B cell (primary cell): ENCODE measurements around the gene JAML. TPM values are rescaled to one million over a fixed set of nuclear protein-coding genes. Genes with fewer than 3 reads are reported as not detected.
A peak's percentile ranks its signal among the peaks of the same experiment; 100 is the strongest.

Experiments used
- ATAC-seq: fragments of 200-7000 bp; cut with Tn5 transposase; one replicate; pipeline ENCODE4 v1.10.0; 2021; ENCODE audit warnings: low read depth, mild to moderate bottlenecking, moderate number of reproducible peaks, moderate library complexity
- CTCF ChIA-PET: fragments of 350-600 bp; sonication (Branson Sonifier 250); formaldehyde crosslinking; loops from one replicate; lab custom pipeline; 2021; ENCODE audit warnings: antibody characterized with exemption, inconsistent platforms; lab: Charles Lee
- POLR2A ChIA-PET: fragments of 350-600 bp; sonication (Branson Sonifier 250); formaldehyde crosslinking; loops from one replicate; lab custom pipeline; 2021; ENCODE audit warnings: antibody characterized with exemption; lab: Charles Lee
- DNase-seq: peaks from one replicate; pipeline ENCODE4 v3.0.0; 2013
- H2AFZ ChIP-seq: 2 replicates; pipeline ENCODE4 v1.6.1; 2012; ENCODE audit warnings: mild to moderate bottlenecking, low read depth, low read length; ENCODE audit not compliant: insufficient read depth, poor library complexity, severe bottlenecking
- H3K27ac ChIP-seq, 2 donors: 1 replicate in 1 of 2; 2 replicates in 1 of 2; pipeline ENCODE4 v1.5.1; 2012 to 2013; ENCODE audit warnings: low read length in 2 of 2, mild to moderate bottlenecking in 2 of 2, moderate library complexity in 1 of 2
- H3K27me3 ChIP-seq, 4 experiments: fragments of 200-600 bp in 1 of 4; sonication (generic) in 1 of 4; replicated peaks in 1 of 4; 1 replicate in 2 of 4; 2 replicates in 2 of 4; pipeline versions ENCODE4 v1.6.1 to v1.7.0; 2013 to 2016; ENCODE audit warnings: low read length in 3 of 4, mild to moderate bottlenecking in 2 of 4, mixed read lengths in 1 of 4, moderate library complexity in 1 of 4; ENCODE audit not compliant: insufficient read depth in 4 of 4, control insufficient read depth in 3 of 4; ENCODE audit errors: control extremely low read depth in 1 of 4
- H3K36me3 ChIP-seq, 2 experiments: replicated peaks in 1 of 2; 1 replicate in 1 of 2; 2 replicates in 1 of 2; pipeline versions ENCODE4 v1.6.1 to v1.7.1; 2013; ENCODE audit warnings: low read length in 1 of 2; ENCODE audit not compliant: insufficient read depth in 2 of 2, control insufficient read depth in 1 of 2; ENCODE audit errors: control extremely low read depth in 1 of 2, extremely low read depth in 1 of 2
- H3K4me1 ChIP-seq, 2 donors: fragments of 200-600 bp in 1 of 2; sonication (generic) in 1 of 2; 1 replicate in 1 of 2; 2 replicates in 1 of 2; pipeline versions ENCODE4 v1.5.1 to v1.6.1; 2013 to 2017; ENCODE audit warnings: low read length in 2 of 2; ENCODE audit not compliant: control insufficient read depth in 2 of 2, insufficient read depth in 2 of 2
- H3K4me2 ChIP-seq: replicated peaks from 2 replicates; pipeline ENCODE3; 2012; ENCODE audit warnings: mild to moderate bottlenecking, low read depth, low read length; ENCODE audit not compliant: poor library complexity, severe bottlenecking
- H3K4me3 ChIP-seq, 5 experiments: fragments of 200-600 bp in 1 of 5; sonication (generic) in 1 of 5; 1 replicate in 3 of 5; 2 replicates in 2 of 5; pipeline versions ENCODE4 v1.5.1 to v1.7.0; 2011 to 2016; ENCODE audit warnings: low read length in 4 of 5, mild to moderate bottlenecking in 4 of 5, low read depth in 2 of 5, control low read depth in 1 of 5, moderate library complexity in 1 of 5; ENCODE audit not compliant: insufficient read depth in 1 of 5; ENCODE audit errors: control extremely low read depth in 1 of 5, extremely low read depth in 1 of 5
- H3K79me2 ChIP-seq: fragments of 200-600 bp; sonication (generic); one replicate; pipeline ENCODE4 v1.6.0; 2016; ENCODE audit warnings: low read length; ENCODE audit not compliant: control insufficient read depth, insufficient read depth
- H3K9ac ChIP-seq: fragments of 200-600 bp; sonication (generic); 2 replicates; pipeline ENCODE4 v1.6.1; 2017; ENCODE audit warnings: mild to moderate bottlenecking, low read length, moderate library complexity
- H3K9me3 ChIP-seq, 3 donors: one replicate each; pipeline versions ENCODE4 v1.6.1 to v1.7.1; 2013; ENCODE audit warnings: low read length in 2 of 3; ENCODE audit not compliant: control insufficient read depth in 2 of 3, insufficient read depth in 1 of 3; ENCODE audit errors: control extremely low read depth in 1 of 3
- H4K20me1 ChIP-seq: 2 replicates; pipeline ENCODE4 v1.6.0; 2012; ENCODE audit warnings: mild to moderate bottlenecking, low read length; ENCODE audit not compliant: insufficient read depth, control insufficient read depth, poor library complexity, severe bottlenecking
- H3K27ac Mint-ChIP-seq: one replicate; pipeline ENCODE4 v1.8.0; 2021; ENCODE audit warnings: mixed read lengths
- H3K27me3 Mint-ChIP-seq: one replicate; pipeline ENCODE4 v1.8.0; 2021; ENCODE audit warnings: mixed read lengths
- H3K4me1 Mint-ChIP-seq: one replicate; pipeline ENCODE4 v1.8.0; 2021; ENCODE audit warnings: mixed read lengths
- H3K4me3 Mint-ChIP-seq: one replicate; pipeline ENCODE4 v1.8.0; 2021; ENCODE audit warnings: mixed read lengths
- H3K9me3 Mint-ChIP-seq: one replicate; pipeline ENCODE4 v1.8.0; 2022; ENCODE audit warnings: mixed read lengths; ENCODE audit not compliant: insufficient read depth
- EZH2 ChIP-seq: IDR thresholded peaks from 2 replicates; pipeline ENCODE4 v1.6.1; 2012; ENCODE audit warnings: borderline replicate concordance, low read depth, mild to moderate bottlenecking, moderate library complexity, low read length; ENCODE audit not compliant: insufficient read depth, poor library complexity, severe bottlenecking
- WGBS: methylation state at CpG from one replicate; pipeline ENCODE4 v1.1.5; 2013; ENCODE audit warnings: missing lambda C conversion rate; ENCODE audit not compliant: insufficient coverage; 5-methylcytosine and 5-hydroxymethylcytosine counted together
- intact Hi-C: fragments of 100-400 bp; cut with micrococcal nuclease; formaldehyde crosslinking; loops from one replicate; pipeline ENCODE4 v1.10.0; 2022
- polyA plus RNA-seq: library from polyadenylated mRNA; depleted of rRNA; stranded (reverse); fragments of >200 nt; gene quantifications from 2 replicates; pipeline ENCODE4 v1.2.3, GENCODE V29; 2012
- total RNA-seq, 2 donors: library from RNA; stranded (reverse); fragments of 120-200 nt in 1 of 2; gene quantifications; 1 replicate in 1 of 2; 2 replicates in 1 of 2; pipeline versions ENCODE4 v1.2.3 to v1.2.4, GENCODE V29; 2013 to 2022
- TF ChIP-seq, protein P1 (sequence below): fragments of 200-600 bp; IDR thresholded peaks from one replicate; pipeline ENCODE4 v1.8.0; 2022; ENCODE audit warnings: antibody characterized with exemption, mild to moderate bottlenecking

Gene JAML
- total and polyA plus RNA-seq, 2 donors (not counting 1 experiment from before 2014, with no cell fraction given) = 1.0 to 9.6 TPM

DNA sequence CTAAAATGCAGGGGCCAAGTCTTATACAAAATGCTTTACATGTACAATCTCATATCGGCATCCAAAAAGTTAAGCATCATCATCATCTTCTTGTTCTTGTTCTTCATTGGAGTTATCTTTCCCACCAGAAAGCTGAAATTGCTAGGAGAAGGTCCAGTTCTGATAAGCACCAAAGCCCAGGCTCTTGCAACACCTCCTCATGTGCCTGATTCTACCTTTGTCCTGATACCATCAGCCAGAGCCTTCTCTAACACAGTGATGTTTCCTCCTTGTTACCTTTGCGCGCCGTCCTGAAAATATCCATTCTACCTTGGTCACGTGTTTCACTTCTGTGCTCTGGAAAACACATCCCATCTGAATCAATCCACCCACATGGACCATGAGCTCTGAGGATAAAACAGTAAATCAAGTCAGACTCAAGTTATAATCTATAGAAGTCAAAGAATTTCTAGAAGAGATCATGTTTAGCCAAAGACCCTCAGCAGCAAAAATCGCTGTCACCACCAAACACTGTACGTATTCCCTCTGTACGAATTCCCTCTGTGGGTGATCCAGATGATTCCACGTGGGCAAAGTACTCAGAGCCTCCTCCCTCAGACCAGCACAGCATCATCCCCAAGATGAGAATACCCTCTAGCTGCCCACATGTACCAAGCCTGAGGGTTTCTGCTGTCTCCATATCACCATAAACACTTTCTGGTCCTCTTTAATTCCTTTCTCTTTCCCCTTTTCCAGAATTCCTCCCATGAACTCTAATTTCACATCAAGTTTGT lies 19.0 kb downstream of the JAML start:
- TF ChIP-seq EZH2 = no peak
- TF ChIP-seq, protein P1, sequence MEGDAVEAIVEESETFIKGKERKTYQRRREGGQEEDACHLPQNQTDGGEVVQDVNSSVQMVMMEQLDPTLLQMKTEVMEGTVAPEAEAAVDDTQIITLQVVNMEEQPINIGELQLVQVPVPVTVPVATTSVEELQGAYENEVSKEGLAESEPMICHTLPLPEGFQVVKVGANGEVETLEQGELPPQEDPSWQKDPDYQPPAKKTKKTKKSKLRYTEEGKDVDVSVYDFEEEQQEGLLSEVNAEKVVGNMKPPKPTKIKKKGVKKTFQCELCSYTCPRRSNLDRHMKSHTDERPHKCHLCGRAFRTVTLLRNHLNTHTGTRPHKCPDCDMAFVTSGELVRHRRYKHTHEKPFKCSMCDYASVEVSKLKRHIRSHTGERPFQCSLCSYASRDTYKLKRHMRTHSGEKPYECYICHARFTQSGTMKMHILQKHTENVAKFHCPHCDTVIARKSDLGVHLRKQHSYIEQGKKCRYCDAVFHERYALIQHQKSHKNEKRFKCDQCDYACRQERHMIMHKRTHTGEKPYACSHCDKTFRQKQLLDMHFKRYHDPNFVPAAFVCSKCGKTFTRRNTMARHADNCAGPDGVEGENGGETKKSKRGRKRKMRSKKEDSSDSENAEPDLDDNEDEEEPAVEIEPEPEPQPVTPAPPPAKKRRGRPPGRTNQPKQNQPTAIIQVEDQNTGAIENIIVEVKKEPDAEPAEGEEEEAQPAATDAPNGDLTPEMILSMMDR = no peak
- CTCF ChIA-PET = interaction anchor here (1.3 kb wide), 1 partner anchor 259 kb away, joined by 3 read pairs; no protein-coding TSS in a partner anchor
- 93% methylated on average over 9 of the region's 9 CpGs for WGBS
- no peak overlapping the region for H3K27ac Mint-ChIP-seq
- Histone ChIP-seq H3K27ac (no peak overlapping the region), H3K27me3 (peaks cover 0 to 2% (median 0%) of the 10 kb centered on the region in 4 experiments), H3K36me3 (no peaks in the 10 kb centered on the region), H3K9me3 (no peaks in the 10 kb centered on the region), H2AFZ (no peak overlapping the region), H3K9ac (no peak overlapping the region), H3K4me3 (no peak overlapping the region), H3K4me1 (peaks cover 10 to 11% of the 10 kb centered on the region in 2 donors), H3K4me2 (peak overlapping the region; percentile 13), H3K79me2 (no peaks in the 10 kb centered on the region), H4K20me1 (no peaks in the 10 kb centered on the region)
- H3K9me3 Mint-ChIP-seq = no peaks in the 10 kb centered on the region
- no peak for ATAC-seq
- intact Hi-C loops = loop anchor here (5.0 kb wide), 1 partner anchor 37 kb away; no protein-coding TSS in a partner anchor
- POLR2A ChIA-PET = interaction anchor here (0.6 kb wide), 1 partner anchor 230 kb away, joined by 4 read pairs; no protein-coding TSS in a partner anchor
- no peak overlapping the region for H3K4me3 Mint-ChIP-seq
- DNase-seq = no peak
- H3K27me3 Mint-ChIP-seq = peaks cover 28% of the 10 kb centered on the region
- peaks cover 11% of the 10 kb centered on the region for H3K4me1 Mint-ChIP-seq
